Smooth muscle cell (in vitro differentiated cells): ENCODE data around the gene PLCB4. TPM values are rescaled to one million over a fixed set of nuclear protein-coding genes. Genes with fewer than 3 reads are reported as not detected.

Experiments
- DNase-seq: peaks from one replicate; lab custom pipeline; 2025; ENCODE audit not compliant: unreplicated experiment; lab: John Stamatoyannopoulos, UW
- H2AFZ ChIP-seq: fragments of 200-600 bp; sonication (generic); 2 replicates; pipeline ENCODE4 v1.6.0; 2016; ENCODE audit warnings: antibody characterized with exemption, low read depth, mild to moderate bottlenecking
- H3F3A ChIP-seq: fragments of 200-600 bp; sonication (generic); 2 replicates; pipeline ENCODE4 v1.6.0; 2017; ENCODE audit warnings: antibody characterized with exemption, low read depth
- H3K27ac ChIP-seq: fragments of 200-600 bp; sonication (generic); 2 replicates; pipeline ENCODE4 v1.5.1; 2016; ENCODE audit warnings: low read depth, mild to moderate bottlenecking
- H3K27me3 ChIP-seq: fragments of 200-600 bp; sonication (generic); 2 replicates; pipeline ENCODE4 v1.6.1; 2016; ENCODE audit warnings: low read depth, mild to moderate bottlenecking
- H3K36me3 ChIP-seq: fragments of 200-600 bp; sonication (generic); 2 replicates; pipeline ENCODE4 v1.5.1; 2016; ENCODE audit warnings: low read depth
- H3K4me1 ChIP-seq: fragments of 200-600 bp; sonication (generic); 2 replicates; pipeline ENCODE4 v1.5.1; 2016; ENCODE audit warnings: low read depth
- H3K4me2 ChIP-seq: fragments of 200-600 bp; sonication (generic); 2 replicates; pipeline ENCODE4 v1.6.0; 2016; ENCODE audit warnings: mild to moderate bottlenecking
- H3K4me3 ChIP-seq: fragments of 200-600 bp; sonication (generic); 2 replicates; pipeline ENCODE4 v1.5.1; 2016; ENCODE audit warnings: mild to moderate bottlenecking
- H3K79me2 ChIP-seq: fragments of 200-600 bp; sonication (generic); 2 replicates; pipeline ENCODE4 v1.6.0; 2016; ENCODE audit warnings: low read depth, mild to moderate bottlenecking
- H3K9ac ChIP-seq: fragments of 200-600 bp; sonication (generic); 2 replicates; pipeline ENCODE4 v1.6.0; 2016; ENCODE audit warnings: low read depth
- H3K9me3 ChIP-seq: fragments of 200-600 bp; sonication (generic); replicated peaks from 2 replicates; pipeline ENCODE4 v1.5.1; 2016; ENCODE audit warnings: low read depth
- H4K20me1 ChIP-seq: fragments of 200-600 bp; sonication (generic); 2 replicates; pipeline ENCODE4 v1.6.0; 2016; ENCODE audit warnings: low read depth
- CTCF ChIP-seq: fragments of 200-600 bp; sonication (generic); IDR thresholded peaks from 2 replicates; pipeline ENCODE4 v1.5.1; 2017; ENCODE audit warnings: borderline replicate concordance, mild to moderate bottlenecking, antibody characterized with exemption; ENCODE audit not compliant: insufficient read depth, poor library complexity, severe bottlenecking
- WGBS: methylation state at CpG from one replicate; pipeline ENCODE4 v1.1.7; 2016; ENCODE audit warnings: low lambda C conversion rate; 5-methylcytosine and 5-hydroxymethylcytosine counted together
- polyA plus RNA-seq: library from polyadenylated mRNA; unstranded; fragments of >200 nt; fragmentation: Nextera tagmentation; extraction: Ambion mirVana; gene quantifications from 2 replicates; pipeline ENCODE4 v1.2.1, GENCODE V29; 2016
- total RNA-seq: library from RNA; depleted of rRNA; stranded (reverse); fragments of >200 nt; gene quantifications from 2 replicates; pipeline ENCODE4 v1.2.3, GENCODE V29; 2014

The PLCB4 gene
- total and polyA plus RNA-seq, 2 experiments from 2014 or later, result 3.0 to 5.3 TPM

GRCh38 chr20:9388160-9388812 is 319.4 kb downstream of the PLCB4 start:
- 94% methylated on average over 8 of the region's 8 CpGs for WGBS

GRCh38 chr20:9388813-9389161 is 319.9 kb downstream of the PLCB4 start:
- Histone ChIP-seq H3K9ac (no peak overlapping the region), H3K27ac (no peak overlapping the region), H3K4me1 (no peaks in the 10 kb centered on the region), H3K36me3 (no peaks in the 10 kb centered on the region), H3K27me3 (no peaks in the 10 kb centered on the region), H3F3A (no peaks in the 10 kb centered on the region), H3K79me2 (no peaks in the 10 kb centered on the region), H3K4me2 (no peak overlapping the region), H3K4me3 (no peak overlapping the region), H3K9me3 (no peaks in the 10 kb centered on the region), H2AFZ (no peak overlapping the region), H4K20me1 (no peaks in the 10 kb centered on the region)
- DNase-seq, result no peak
- TF ChIP-seq CTCF, result no peak
- WGBS, result 98% methylated on average over 2 of the region's 2 CpGs

More at GRCh38 chr20:9388160-9388812, 319.4 kb downstream of the PLCB4 start:
- Histone ChIP-seq H3K79me2 (no peaks in the 10 kb centered on the region), H4K20me1 (no peaks in the 10 kb centered on the region), H3K9ac (no peak overlapping the region), H3K27ac (no peak overlapping the region), H3K9me3 (no peaks in the 10 kb centered on the region), H2AFZ (no peak overlapping the region), H3K27me3 (no peaks in the 10 kb centered on the region), H3K4me1 (no peaks in the 10 kb centered on the region), H3K4me2 (no peak overlapping the region), H3K36me3 (no peaks in the 10 kb centered on the region), H3F3A (no peaks in the 10 kb centered on the region), H3K4me3 (no peak overlapping the region)
- no peak for TF ChIP-seq CTCF
- no peak for DNase-seq

- DNase-seq, result no peak
- Histone ChIP-seq H4K20me1 (no peaks in the 10 kb centered on the region), H3F3A (no peaks in the 10 kb centered on the region), H3K36me3 (no peaks in the 10 kb centered on the region), H3K4me3 (no peak overlapping the region), H3K4me1 (no peaks in the 10 kb centered on the region), H3K27me3 (no peaks in the 10 kb centered on the region), H3K27ac (no peak overlapping the region), H2AFZ (no peak overlapping the region), H3K79me2 (no peaks in the 10 kb centered on the region), H3K4me2 (no peak overlapping the region), H3K9me3 (no peaks in the 10 kb centered on the region), H3K9ac (no peak overlapping the region)
- TF ChIP-seq CTCF, result no peak
- 90% methylated on average over 1 of the region's 1 CpG for WGBS
Measured at GRCh38 chr20:9389346-9389745, 320.5 kb downstream of the PLCB4 start.

- Histone ChIP-seq H3K4me2 (no peak overlapping the region), H3K9me3 (no peaks in the 10 kb centered on the region), H3K27ac (no peak overlapping the region), H3K9ac (no peak overlapping the region), H3F3A (no peaks in the 10 kb centered on the region), H3K27me3 (no peaks in the 10 kb centered on the region), H3K36me3 (no peaks in the 10 kb centered on the region), H4K20me1 (no peaks in the 10 kb centered on the region), H3K4me3 (no peak overlapping the region), H3K79me2 (no peaks in the 10 kb centered on the region), H3K4me1 (no peaks in the 10 kb centered on the region), H2AFZ (no peak overlapping the region)
- DNase-seq, result no peak
- no peak for TF ChIP-seq CTCF
- 90% methylated on average over 3 of the region's 3 CpGs for WGBS
Measured at GRCh38 chr20:9390441-9390840, 321.6 kb downstream of the PLCB4 start.
